AG09309 (cell line): Measurements from ENCODE around the gene POMGNT2.

Experiments
- DNase-seq: peaks from one replicate; pipeline ENCODE4 v3.0.0-alpha.2; 2010; ENCODE audit warnings: low read depth
- H3K4me3 ChIP-seq: 2 replicates; pipeline ENCODE4 v1.5.1; 2011; ENCODE audit warnings: mild to moderate bottlenecking, low read depth, low read length, moderate library complexity; ENCODE audit not compliant: control insufficient read depth
- CTCF ChIP-seq: IDR thresholded peaks from 2 replicates; pipeline ENCODE4 v1.5.1; 2011; ENCODE audit warnings: mild to moderate bottlenecking, low read depth, low read length, inconsistent platforms; ENCODE audit not compliant: insufficient read depth, control insufficient read depth; ENCODE audit errors: missing control alignments

POMGNT2 gene

GRCh38 chr3:43041517-43041916 lies 64.4 kb downstream of the POMGNT2 start:
- no peak for TF ChIP-seq CTCF
- H3K4me3 ChIP-seq = no peak overlapping the region
- no peak for DNase-seq

GRCh38 chr3:43038010-43038409 lies 67.9 kb downstream of the POMGNT2 start:
- no peak overlapping the region for H3K4me3 ChIP-seq
- no peak for TF ChIP-seq CTCF
- no peak for DNase-seq

GRCh38 chr3:43036621-43037423 lies 69.1 kb downstream of the POMGNT2 start:
- no peak overlapping the region for H3K4me3 ChIP-seq
- DNase-seq = no peak
- no peak for TF ChIP-seq CTCF

- no peak for TF ChIP-seq CTCF
- DNase-seq = no peak
- no peak overlapping the region for H3K4me3 ChIP-seq
These were observed 70.0 kb downstream of the POMGNT2 start for GRCh38 chr3:43035801-43036365.

GRCh38 chr3:43034911-43035310 lies 71.0 kb downstream of the POMGNT2 start:
- DNase-seq = no peak
- no peak overlapping the region for H3K4me3 ChIP-seq
- no peak for TF ChIP-seq CTCF

GRCh38 chr3:43034200-43034599 lies 71.7 kb downstream of the POMGNT2 start:
- H3K4me3 ChIP-seq = no peak overlapping the region
- no peak for DNase-seq
- no peak for TF ChIP-seq CTCF
